A549 treated with ZK216348 at 1 μM for 4 hours (cell line): ENCODE measurements around the gene RTTN. TPM values are rescaled to one million over a fixed set of nuclear protein-coding genes. Genes with fewer than 3 reads are reported as not detected.

ENCODE experiments used
- total RNA-seq: library from RNA; stranded (reverse); fragments of 200-300 nt; extraction: Qiagen RNA extraction; gene quantifications from 5 replicates; pipeline ENCODE4 v1.2.3, GENCODE V29; 2022; ENCODE audit warnings: low read depth

Gene RTTN
- 3.5 to 6.8 TPM (median 5.8 TPM) in 5 replicates for total RNA-seq

DNA sequence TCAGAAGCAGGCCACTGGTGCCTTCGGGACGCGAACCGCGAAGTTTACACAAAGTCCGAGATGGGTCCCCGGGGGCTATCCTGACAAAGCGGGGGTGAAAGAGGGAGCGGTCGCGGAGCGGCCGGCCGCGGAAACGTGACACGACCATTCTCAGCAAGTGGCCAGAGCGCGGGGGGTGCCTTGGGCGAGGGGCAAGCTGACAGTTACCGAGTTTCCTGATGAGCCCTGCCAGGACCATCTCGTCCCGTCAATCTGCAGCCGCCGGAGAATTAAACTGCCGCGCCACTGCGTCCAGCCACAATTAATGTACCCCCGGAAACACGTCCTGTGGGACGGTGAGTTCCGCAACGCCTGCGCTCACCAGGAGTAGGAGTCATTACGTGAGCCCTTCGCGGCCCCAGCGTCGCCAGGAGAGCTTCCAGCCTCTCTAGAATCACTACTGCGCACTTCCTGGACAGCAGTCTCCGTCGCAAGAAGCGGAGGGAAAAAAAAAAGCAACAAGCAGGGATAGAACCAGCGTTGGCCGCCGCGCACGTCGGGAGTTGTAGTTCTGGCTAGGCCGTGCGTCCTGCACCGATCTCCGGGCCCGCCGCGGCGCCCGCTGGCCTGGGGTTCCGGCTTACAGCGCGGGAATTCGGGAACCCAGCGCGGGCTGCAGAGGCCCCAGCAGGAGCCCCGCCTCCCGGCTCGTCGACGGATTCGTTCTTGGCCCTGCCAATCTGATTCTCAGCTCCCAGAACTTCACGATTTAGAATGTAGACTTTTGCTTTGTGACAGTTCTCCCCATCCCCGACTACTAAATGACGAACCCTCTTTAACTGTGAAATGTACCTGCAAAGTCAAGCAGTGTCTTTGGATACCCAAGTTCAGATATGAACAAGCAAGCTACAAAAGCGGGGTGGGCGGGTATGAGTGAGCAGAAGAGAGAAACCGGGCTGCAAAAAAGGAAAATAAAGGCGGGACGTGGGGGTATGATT is at the start of gene RTTN:
Gene RTTN, minus strand, starts transcription at position 267 of the 977 bp plus-strand sequence. Its CDS starts 29 bp downstream, at position 238.

Other genes starting within 250 kb of the RTTN start
- gene SOCS6, start 83.4 kb upstream of the RTTN start, total RNA-seq, result 24.7 to 33.8 TPM (median 32.4 TPM) in 5 replicates